GM11168 (cell line): ENCODE measurements around the gene TMEM115.
"Not testable (repeated sequence)": the region's sequence is repeated elsewhere in the genome, so short reads cannot be mapped to it uniquely, and the experiment has no call there.

Source experiments
- in situ Hi-C: fragments of 300-500 bp; cut with MboI; formaldehyde crosslinking; loops from one replicate; pipeline ENCODE4 v1.12.0; 2022; ENCODE audit warnings: low sequenced_read_pairs; ENCODE audit not compliant: unreplicated experiment

TMEM115 gene

DNA sequence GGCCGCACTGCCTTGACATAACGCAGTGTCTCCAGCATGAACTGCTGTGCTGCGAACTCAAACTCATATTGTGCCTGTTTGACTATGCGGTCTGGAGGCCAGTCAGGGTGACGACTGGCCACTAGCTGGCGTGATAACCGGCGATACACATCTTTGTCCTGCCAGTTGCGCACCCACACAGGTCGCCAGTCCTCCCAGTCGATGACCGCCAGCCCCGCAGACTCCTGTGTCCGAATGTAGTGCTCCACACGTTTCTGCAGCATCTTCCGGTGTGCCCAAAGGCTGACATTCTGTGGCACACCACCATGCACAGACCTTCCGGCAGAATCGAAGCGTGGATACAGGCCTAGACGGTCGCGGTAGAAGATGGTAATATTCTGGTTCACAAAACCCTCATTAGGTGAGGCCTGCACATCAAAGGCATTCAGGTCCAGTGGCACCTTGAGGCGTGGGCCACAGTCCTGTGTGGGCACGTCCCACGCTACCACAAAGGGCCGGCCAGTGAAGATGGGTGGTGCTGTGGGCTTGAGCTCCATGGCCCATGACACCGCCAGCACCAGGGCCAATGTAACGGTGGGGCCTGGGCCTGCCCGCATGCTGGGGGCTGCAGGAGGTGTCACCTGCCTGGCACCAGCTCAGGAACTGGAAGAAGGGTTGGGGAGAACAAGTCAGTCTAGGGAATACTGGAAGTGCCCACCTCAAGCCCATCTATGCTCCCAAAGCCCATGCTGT is 39.3 kb downstream of the TMEM115 start:
- in situ Hi-C loops: no loop called here

DNA sequence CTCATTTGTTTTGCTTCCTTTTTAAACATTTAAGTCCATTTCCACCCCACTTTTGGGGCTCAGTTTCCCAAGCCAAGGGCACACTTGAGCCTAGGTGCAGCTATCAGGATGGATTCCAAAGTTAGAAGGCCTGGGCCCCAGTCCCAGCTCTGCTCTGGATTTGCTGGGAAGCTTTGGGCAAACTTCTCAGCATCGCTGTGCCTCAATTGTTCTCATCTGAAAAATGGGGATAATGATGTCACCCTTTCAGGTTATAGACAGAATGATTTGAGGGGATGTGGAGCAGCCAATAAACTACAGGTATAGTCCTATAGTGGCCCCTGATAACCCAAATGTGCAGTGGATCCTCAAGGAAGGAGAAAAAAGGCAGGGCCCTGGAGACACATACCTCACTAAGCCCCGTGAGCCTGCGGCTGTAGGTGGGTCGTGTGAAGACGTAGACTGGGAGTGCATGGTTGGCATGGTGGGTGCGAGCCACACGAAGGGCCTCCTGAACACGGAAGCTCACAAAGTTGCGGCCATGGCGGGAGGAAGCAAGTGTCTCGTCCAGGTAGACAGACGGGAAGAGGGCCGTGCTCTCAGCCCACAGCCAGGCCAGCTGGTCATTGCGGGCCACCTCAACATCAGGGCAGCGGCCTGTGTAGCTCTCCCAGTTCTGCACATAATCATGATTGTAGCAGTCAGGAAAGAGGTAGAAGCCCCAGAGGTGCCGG is 40.0 kb downstream of the TMEM115 start:
- in situ Hi-C loops: no loop called here

DNA sequence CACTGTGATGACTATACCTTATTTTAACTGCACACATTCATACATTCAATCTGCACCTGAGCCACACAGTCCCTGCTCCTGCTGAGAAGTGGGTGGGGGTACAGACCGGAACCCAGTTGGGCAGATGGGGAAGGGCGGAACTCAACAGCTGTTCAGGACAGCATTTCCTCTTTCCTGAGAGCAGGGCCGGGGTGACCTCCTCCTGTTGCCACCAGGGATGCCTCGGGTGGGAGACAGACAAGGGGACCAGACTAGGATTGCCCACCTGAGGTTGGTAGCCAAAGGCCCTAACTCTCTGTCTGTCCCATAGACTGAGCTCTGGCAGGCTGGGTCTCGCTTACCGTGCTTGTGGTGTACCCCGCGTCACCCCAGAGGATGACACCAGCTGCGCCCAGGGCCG is 40.7 kb downstream of the TMEM115 start:
- in situ Hi-C loops: no loop called here

DNA sequence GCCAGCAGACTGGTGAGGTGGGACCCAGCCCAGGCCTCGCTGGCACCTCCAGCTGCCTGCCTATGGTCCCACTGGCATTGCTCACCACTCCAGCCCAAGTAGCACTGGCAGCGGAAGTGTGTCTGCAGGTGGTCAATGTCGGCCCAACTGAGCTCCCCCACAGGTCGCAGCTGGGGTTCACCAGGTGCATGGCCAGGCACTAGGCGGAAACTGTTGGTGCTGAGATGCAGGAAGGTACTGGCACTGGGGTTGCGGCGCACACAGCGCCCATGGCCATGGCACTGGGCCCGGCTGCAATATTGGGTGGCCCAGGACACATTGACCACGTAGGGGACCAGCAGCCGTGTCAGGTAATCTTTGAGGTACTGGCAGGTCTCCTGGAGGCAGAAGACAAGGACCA is 41.2 kb downstream of the TMEM115 start:
- in situ Hi-C loops: no loop called here

DNA sequence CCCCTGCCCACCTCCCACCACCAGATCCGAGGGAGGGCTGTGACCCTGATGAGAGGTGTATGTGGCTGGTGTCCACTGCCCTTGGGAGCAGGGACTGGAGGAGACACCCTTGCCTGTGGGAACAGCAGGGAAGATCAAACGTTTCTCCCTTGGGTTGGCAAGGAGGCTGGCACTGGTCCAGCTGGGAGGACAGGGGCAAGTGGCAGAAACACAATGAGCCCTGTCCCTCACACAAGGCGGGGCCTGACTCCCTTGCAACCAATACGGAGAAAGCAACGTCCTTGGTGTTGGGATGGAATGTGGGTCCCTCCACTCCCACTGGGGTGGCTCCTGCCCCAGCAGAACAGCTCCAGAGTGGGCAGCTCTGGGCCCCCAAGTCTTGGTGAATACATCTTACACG is 42.0 kb downstream of the TMEM115 start:
- in situ Hi-C loops: no loop called here

DNA sequence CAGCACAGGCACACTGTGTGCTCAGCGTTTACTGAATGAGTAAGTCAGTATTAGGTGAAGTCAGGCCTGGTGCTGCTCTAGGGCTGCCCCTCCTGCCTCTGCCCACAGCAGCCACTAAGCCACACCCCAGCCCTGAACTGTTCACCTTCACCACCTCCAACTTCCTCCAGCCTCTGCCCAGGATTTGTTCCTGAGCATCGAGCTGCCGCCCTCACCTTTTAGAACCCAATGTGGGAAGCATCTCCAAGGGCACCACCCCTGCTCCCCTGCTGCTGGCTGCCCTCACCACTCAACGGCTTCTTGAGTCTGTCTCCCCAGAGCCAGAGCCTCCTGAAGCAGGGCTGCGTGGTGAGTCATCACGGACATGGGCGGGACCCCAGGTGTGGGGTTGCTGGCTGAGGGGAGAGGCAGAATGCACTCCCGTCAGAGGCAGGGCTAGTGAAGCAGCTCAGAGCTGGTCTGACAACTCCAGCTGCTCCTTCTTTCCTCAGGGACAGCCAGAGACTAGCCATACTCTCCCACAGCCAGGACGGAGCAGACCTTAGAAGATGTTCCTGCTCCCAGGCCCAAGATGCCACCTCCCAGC is 42.6 kb downstream of the TMEM115 start:
- in situ Hi-C loops: no loop called here

DNA sequence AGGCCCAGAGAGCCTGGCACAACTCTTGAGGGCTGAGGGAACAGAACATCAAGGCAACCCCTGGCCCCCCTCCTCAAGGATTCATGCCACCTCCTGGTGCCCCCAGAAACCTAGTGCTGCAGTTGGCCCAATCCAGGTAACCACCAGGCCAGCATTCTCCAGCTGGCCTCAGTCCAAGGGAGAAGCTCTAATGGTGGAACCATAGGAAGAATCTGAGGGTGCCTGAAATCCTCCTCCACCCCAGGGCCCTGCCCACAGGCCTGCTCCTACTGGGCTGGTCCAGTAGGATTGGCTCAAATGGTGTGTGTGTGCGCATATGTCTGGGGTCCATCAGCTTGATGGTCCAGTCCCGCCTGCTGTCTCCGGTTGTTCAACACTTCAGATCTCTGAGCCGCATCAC is 44.5 kb downstream of the TMEM115 start:
- in situ Hi-C loops: no loop called here

DNA sequence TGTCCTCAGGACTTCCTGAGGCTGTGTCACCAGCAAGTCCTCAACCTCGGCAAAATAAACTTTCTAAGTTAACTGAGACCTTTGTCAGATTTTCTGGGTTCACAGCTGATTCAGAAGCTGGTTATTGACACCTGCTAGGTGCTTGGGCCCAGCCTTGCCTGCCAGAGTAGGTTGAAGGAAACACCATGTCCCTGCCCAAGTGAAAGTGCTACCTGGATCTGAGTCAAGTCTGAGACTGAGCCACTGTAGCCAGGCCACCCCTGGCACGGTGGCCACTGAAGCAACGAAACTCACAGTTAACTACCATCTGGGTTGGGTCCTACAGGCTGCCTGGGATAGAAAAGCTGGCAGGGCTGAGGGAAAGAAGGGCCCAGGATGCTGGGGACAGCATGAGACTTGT is 45.0 kb downstream of the TMEM115 start:
- in situ Hi-C loops: no loop called here

DNA sequence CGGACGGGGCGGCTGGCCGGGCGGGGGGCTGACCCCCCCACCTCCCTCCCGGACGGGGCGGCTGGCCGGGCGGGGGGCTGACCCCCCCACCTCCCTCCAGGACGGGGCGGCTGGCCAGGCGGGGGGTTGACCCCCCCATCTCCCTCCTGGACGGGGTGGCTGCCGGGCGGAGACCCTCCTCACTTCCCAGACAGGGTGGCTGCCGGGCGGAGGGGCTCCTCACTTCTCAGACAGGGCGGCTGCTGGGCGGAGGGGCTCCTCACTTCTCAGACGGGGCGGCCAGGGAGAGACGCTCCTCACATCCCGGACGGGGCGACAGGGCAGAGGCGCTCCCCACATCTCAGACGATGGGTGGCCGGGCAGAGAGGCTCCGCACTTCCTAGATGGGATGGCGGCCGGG is 47.3 kb downstream of the TMEM115 start:
- in situ Hi-C loops: not testable (repeated sequence)
